A673 (cell line): ENCODE measurements around the gene MICAL2.

Source experiments
- CTCF ChIP-seq: fragments of 300-800, 200-600 bp; sonication (generic); conservative IDR thresholded peaks from 2 replicates; pipeline ENCODE4 v1.5.1; 2017; ENCODE audit warnings: low read depth, mild to moderate bottlenecking, antibody characterized with exemption, low read length, moderate library complexity, mixed read lengths
- EZH2 ChIP-seq: fragments of 200-600 bp; sonication (generic); IDR thresholded peaks from 2 replicates; pipeline ENCODE4 v1.6.1; 2017; ENCODE audit warnings: borderline replicate concordance, low read depth, mild to moderate bottlenecking, mixed read lengths, antibody characterized with exemption, low read length; ENCODE audit not compliant: poor library complexity, severe bottlenecking

GRCh38 chr11:12236744-12237101, 126.3 kb downstream of the MICAL2 start:
- TF ChIP-seq CTCF = no peak
- no peak for TF ChIP-seq EZH2
